HepG2 (cell line): ENCODE measurements around the gene HRG. TPM values are rescaled to one million over a fixed set of nuclear protein-coding genes. Genes with fewer than 3 reads are reported as not detected.

Source experiments
- FOSL2 ChIP-seq: sonication (generic); formaldehyde crosslinking; IDR thresholded peaks from 2 replicates; pipeline ENCODE4 v1.4.0; 2020; ENCODE audit warnings: missing genetic modification reagents
- FOXO1 ChIP-seq: sonication (generic); formaldehyde crosslinking; IDR thresholded peaks from 2 replicates; pipeline ENCODE4 v1.4.0; 2020; ENCODE audit warnings: missing genetic modification reagents
- GATAD1 ChIP-seq: IDR thresholded peaks from 2 replicates; pipeline ENCODE4 v1.6.1; 2016; ENCODE audit warnings: missing genetic modification reagents, missing compliant biosample characterization
- HES4 ChIP-seq: sonication (generic); formaldehyde crosslinking; IDR thresholded peaks from 2 replicates; pipeline ENCODE4 v1.9.0; 2021; ENCODE audit warnings: mild to moderate bottlenecking, missing genetic modification reagents, borderline replicate concordance
- IRX3 ChIP-seq: sonication (generic); formaldehyde crosslinking; IDR thresholded peaks from 2 replicates; pipeline ENCODE4 v1.8.1; 2023; ENCODE audit warnings: mild to moderate bottlenecking, low read depth, missing genetic modification reagents, borderline replicate concordance
- MZF1 ChIP-seq: sonication (generic); formaldehyde crosslinking; IDR thresholded peaks from 2 replicates; pipeline ENCODE4 v1.8.1; 2023; ENCODE audit warnings: mild to moderate bottlenecking, missing genetic modification reagents, borderline replicate concordance
- PHB2 ChIP-seq: fragments of 450-650 bp; IDR thresholded peaks from 2 replicates; pipeline ENCODE4 v1.6.1; 2018; ENCODE audit not compliant: partially characterized antibody
- POGZ ChIP-seq: sonication (generic); formaldehyde crosslinking; IDR thresholded peaks from 2 replicates; pipeline ENCODE4 v1.4.0; 2020; ENCODE audit warnings: mild to moderate bottlenecking, missing genetic modification reagents
- PRDM4 ChIP-seq: sonication (generic); formaldehyde crosslinking; IDR thresholded peaks from 2 replicates; pipeline ENCODE4 v1.9.0; 2021; ENCODE audit warnings: missing genetic modification reagents, borderline replicate concordance
- SSRP1 ChIP-seq: IDR thresholded peaks from 2 replicates; pipeline ENCODE4 v1.6.1; 2016; ENCODE audit warnings: control low read depth
- TGIF2 ChIP-seq: IDR thresholded peaks from 2 replicates; pipeline ENCODE4 v1.6.1; 2016; ENCODE audit warnings: control low read depth, missing compliant biosample characterization
- ZBTB8A ChIP-seq: sonication (generic); formaldehyde crosslinking; IDR thresholded peaks from 2 replicates; pipeline ENCODE4 v1.4.0; 2020; ENCODE audit warnings: mild to moderate bottlenecking, low read depth, missing genetic modification reagents, borderline replicate concordance
- ZFP1 ChIP-seq: IDR thresholded peaks from 2 replicates; pipeline ENCODE4 v1.6.1; 2016
- ZMYM3 ChIP-seq: sonication (generic); formaldehyde crosslinking; IDR thresholded peaks from 2 replicates; pipeline ENCODE4 v1.5.1; 2020; ENCODE audit warnings: mild to moderate bottlenecking, missing genetic modification reagents
- ZNF101 ChIP-seq: sonication (generic); formaldehyde crosslinking; IDR thresholded peaks from 2 replicates; pipeline ENCODE4 v1.4.0; 2020; ENCODE audit warnings: mild to moderate bottlenecking, low read depth, missing genetic modification reagents, borderline replicate concordance
- ZNF432 ChIP-seq: sonication (generic); formaldehyde crosslinking; IDR thresholded peaks from 2 replicates; pipeline ENCODE4 v1.5.0; 2020; ENCODE audit warnings: missing genetic modification reagents, mild to moderate bottlenecking, borderline replicate concordance
- ZNF841 ChIP-seq: sonication (generic); formaldehyde crosslinking; IDR thresholded peaks from 2 replicates; pipeline ENCODE4 v1.8.1; 2023; ENCODE audit warnings: missing genetic modification reagents, borderline replicate concordance
- polyA plus RNA-seq, 8 experiments: library from polyadenylated mRNA; depleted of rRNA in 3 of 8; stranded (reverse) in 7 of 8; unstranded in 1 of 8; fragments of >200 nt; fragmentation: Illumina TruSeq in 4 of 8; extraction: Trizol in 4 of 8; gene quantifications; 2 replicates each; pipeline versions ENCODE4 v1.2.1 to v1.2.3, GENCODE V29; 2011 to 2016; ENCODE audit warnings: low read depth in 4 of 8, missing spikeins in 1 of 8, mixed read lengths in 1 of 8; ENCODE audit not compliant: insufficient read depth in 1 of 8
- total RNA-seq, 5 experiments: library from RNA; depleted of rRNA; stranded (reverse); fragments of >200 nt; fragmentation: Illumina TruSeq; extraction: Trizol; gene quantifications; 2 replicates each; pipeline ENCODE4 v1.2.3, GENCODE V29; 2016; ENCODE audit warnings: low read depth in 1 of 5
- TF ChIP-seq, protein P1 (sequence below): sonication (generic); formaldehyde crosslinking; IDR thresholded peaks from 2 replicates; pipeline ENCODE4 v1.9.0; 2022; ENCODE audit warnings: low read depth, missing genetic modification reagents
- TF ChIP-seq, protein P2 (sequence below): sonication (generic); formaldehyde crosslinking; IDR thresholded peaks from 2 replicates; pipeline ENCODE4 v1.4.0; 2020; ENCODE audit warnings: mild to moderate bottlenecking, missing genetic modification reagents
- TF ChIP-seq, protein P3 (sequence below): IDR thresholded peaks from 2 replicates; pipeline ENCODE4 v1.6.1; 2016; ENCODE audit warnings: low read depth, control low read depth
- TF ChIP-seq, protein P4 (sequence below): IDR thresholded peaks from 2 replicates; pipeline ENCODE4 v1.6.1; 2012; ENCODE audit warnings: low read depth, low read length, improper control_type of control experiment

The HRG gene
- total and polyA plus RNA-seq, 2 of the 13 experiments (the other 11 are each of a cell fraction or from before 2014, with no cell fraction given): 0.09 to 0.11 TPM

DNA sequence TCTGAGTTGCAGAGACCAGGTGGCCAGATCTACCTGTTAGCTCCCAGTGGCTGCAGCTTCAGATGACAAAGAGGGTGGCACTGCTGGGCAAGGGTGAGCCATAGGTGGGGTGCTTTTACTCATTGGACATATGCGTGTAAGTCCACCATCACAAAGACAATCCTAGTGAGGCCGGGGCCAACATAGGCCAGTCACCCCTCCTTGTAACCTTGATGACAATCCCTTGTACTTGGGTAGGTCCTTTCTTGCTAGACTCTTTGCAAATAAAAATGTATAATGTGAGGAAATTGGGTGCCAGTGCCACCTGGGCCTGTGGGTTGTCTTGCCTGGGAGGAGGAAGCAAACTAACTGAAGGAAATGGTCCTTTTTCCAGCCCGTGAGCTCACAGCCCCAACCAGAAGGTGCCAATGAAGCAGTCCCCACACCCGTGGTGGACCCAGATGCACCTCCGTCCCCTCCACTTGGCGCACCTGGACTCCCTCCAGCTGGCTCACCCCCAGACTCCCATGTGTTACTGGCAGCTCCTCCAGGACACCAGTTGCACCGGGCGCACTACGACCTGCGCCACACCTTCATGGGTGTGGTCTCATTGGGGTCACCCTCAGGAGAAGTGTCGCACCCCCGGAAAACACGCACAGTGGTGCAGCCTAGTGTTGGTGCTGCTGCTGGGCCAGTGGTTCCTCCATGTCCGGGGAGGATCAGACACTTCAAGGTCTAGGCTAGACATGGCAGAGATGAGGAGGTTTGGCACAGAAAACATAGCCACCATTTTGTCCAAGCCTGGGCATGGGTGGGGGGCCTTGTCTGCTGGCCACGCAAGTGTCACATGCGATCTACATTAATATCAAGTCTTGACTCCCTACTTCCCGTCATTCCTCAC lies 45.4 kb upstream of the HRG start (continued):
- TF ChIP-seq, protein P1, sequence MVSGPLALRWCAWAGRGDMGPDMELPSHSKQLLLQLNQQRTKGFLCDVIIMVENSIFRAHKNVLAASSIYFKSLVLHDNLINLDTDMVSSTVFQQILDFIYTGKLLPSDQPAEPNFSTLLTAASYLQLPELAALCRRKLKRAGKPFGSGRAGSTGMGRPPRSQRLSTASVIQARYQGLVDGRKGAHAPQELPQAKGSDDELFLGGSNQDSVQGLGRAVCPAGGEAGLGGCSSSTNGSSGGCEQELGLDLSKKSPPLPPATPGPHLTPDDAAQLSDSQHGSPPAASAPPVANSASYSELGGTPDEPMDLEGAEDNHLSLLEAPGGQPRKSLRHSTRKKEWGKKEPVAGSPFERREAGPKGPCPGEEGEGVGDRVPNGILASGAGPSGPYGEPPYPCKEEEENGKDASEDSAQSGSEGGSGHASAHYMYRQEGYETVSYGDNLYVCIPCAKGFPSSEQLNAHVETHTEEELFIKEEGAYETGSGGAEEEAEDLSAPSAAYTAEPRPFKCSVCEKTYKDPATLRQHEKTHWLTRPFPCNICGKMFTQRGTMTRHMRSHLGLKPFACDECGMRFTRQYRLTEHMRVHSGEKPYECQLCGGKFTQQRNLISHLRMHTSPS (CRISPR knock-in tag): peak; percentile 30; the same call in 1 of the 2 replicates
- no peak for TF ChIP-seq FOSL2 (CRISPR knock-in tag)
- 0 out of 2 replicates have a peak, but pooled peaks have one; percentile 55 for TF ChIP-seq TGIF2
- TF ChIP-seq FOXO1 (CRISPR knock-in tag): peak; percentile 43; the same call in 1 of the 2 replicates
- TF ChIP-seq IRX3: 0 out of 2 replicates have a peak, but pooled peaks have one; percentile 71
- peak; percentile 96 for TF ChIP-seq SSRP1 (CRISPR knock-in tag)
- no peak for TF ChIP-seq ZNF432 (CRISPR knock-in tag)
- no peak for TF ChIP-seq POGZ
- TF ChIP-seq ZFP1 (CRISPR knock-in tag): no peak
- TF ChIP-seq ZBTB8A (CRISPR knock-in tag): no peak
- no peak for TF ChIP-seq PRDM4 (CRISPR knock-in tag)
- TF ChIP-seq, protein P2, sequence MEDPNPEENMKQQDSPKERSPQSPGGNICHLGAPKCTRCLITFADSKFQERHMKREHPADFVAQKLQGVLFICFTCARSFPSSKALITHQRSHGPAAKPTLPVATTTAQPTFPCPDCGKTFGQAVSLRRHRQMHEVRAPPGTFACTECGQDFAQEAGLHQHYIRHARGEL: peak; percentile 87; the same call in 1 of the 2 replicates
- TF ChIP-seq GATAD1 (CRISPR knock-in tag): no peak
- TF ChIP-seq HES4 (CRISPR knock-in tag): peak; percentile 88
- TF ChIP-seq, protein P3, sequence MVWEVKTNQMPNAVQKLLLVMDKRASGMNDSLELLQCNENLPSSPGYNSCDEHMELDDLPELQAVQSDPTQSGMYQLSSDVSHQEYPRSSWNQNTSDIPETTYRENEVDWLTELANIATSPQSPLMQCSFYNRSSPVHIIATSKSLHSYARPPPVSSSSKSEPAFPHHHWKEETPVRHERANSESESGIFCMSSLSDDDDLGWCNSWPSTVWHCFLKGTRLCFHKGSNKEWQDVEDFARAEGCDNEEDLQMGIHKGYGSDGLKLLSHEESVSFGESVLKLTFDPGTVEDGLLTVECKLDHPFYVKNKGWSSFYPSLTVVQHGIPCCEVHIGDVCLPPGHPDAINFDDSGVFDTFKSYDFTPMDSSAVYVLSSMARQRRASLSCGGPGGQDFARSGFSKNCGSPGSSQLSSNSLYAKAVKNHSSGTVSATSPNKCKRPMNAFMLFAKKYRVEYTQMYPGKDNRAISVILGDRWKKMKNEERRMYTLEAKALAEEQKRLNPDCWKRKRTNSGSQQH (CRISPR knock-in tag): 0 out of 2 replicates have a peak, but pooled peaks have one; percentile 26
- no peak for TF ChIP-seq ZNF841 (CRISPR knock-in tag)
- TF ChIP-seq MZF1 (CRISPR knock-in tag): no peak; the same call in 1 of the 2 replicates
- no peak for TF ChIP-seq ZMYM3 (CRISPR knock-in tag)
- TF ChIP-seq ZNF101 (CRISPR knock-in tag): no peak
- TF ChIP-seq PHB2: no peak
- TF ChIP-seq, protein P4, sequence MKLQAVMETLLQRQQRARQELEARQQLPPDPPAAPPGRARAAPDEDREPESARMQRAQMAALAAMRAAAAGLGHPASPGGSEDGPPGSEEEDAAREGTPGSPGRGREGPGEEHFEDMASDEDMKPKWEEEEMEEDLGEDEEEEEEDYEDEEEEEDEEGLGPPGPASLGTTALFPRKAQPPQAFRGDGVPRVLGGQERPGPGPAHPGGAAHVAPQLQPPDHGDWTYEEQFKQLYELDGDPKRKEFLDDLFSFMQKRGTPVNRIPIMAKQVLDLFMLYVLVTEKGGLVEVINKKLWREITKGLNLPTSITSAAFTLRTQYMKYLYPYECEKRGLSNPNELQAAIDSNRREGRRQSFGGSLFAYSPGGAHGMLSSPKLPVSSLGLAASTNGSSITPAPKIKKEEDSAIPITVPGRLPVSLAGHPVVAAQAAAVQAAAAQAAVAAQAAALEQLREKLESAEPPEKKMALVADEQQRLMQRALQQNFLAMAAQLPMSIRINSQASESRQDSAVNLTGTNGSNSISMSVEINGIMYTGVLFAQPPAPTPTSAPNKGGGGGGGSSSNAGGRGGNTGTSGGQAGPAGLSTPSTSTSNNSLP: no peak
